ENCODE measurements around the gene FIGN. TPM values are rescaled to one million over a fixed set of nuclear protein-coding genes. Genes with fewer than 3 reads are reported as not detected.

FIGN gene
- total RNA-seq, 3 donors from 2014 or later (not counting 1 experiment from before 2014, with no cell fraction given) = not detected

- intact Hi-C loops (cut with micrococcal nuclease) = no loop called here
- no peak for TF ChIP-seq CTCF (IDR thresholded peaks at IDR 0.05)
- no peak for ATAC-seq
- no peaks in the 10 kb centered on the region for H3K4me1 ChIP-seq (ENCODE audit: control insufficient read depth, insufficient read depth, low read length)
- Mint-ChIP-seq H3K9me3 (peaks cover 5 to 10% of the 10 kb centered on the region in 2 donors), H3K4me1 (no peaks in the 10 kb centered on the region), H3K27ac (no peak overlapping the region), H3K36me3 (no peaks in the 10 kb centered on the region), H3K27me3 (ENCODE audit: low read depth in 2 of 2) (no peaks in the 10 kb centered on the region), H3K4me3 (no peak overlapping the region)
- no peak overlapping the region for H3K27ac ChIP-seq (ENCODE audit: low read length)
- no peaks in the 10 kb centered on the region for H3K9me3 ChIP-seq (ENCODE audit: control insufficient read depth, insufficient read depth, low read length)
- no peak for DNase-seq
- H3K27me3 ChIP-seq (ENCODE audit: control insufficient read depth, insufficient read depth, low read length) = no peaks in the 10 kb centered on the region
- WGBS (ENCODE audit: insufficient coverage) = 86% methylated on average over 1 of the region's 1 CpG
- no peak overlapping the region for H3K4me3 ChIP-seq (ENCODE audit: low read length)
- H3K36me3 ChIP-seq (ENCODE audit: control insufficient read depth, insufficient read depth, low read length) = no peaks in the 10 kb centered on the region
Observed at GRCh38 chr2:163649080-163649479, 86.7 kb downstream of the FIGN start.

- intact Hi-C loops (cut with micrococcal nuclease) = no loop called here
- H3K4me1 ChIP-seq (ENCODE audit: control insufficient read depth, insufficient read depth, low read length) = no peaks in the 10 kb centered on the region
- no peaks in the 10 kb centered on the region for H3K27me3 Mint-ChIP-seq (ENCODE audit: low read depth in 2 of 2)
- H3K9me3 Mint-ChIP-seq = peaks cover 5 to 10% of the 10 kb centered on the region in 2 donors
- no peak overlapping the region for H3K4me3 Mint-ChIP-seq
- DNase-seq (no peak), ATAC-seq (no peak)
- no peak overlapping the region for H3K27ac ChIP-seq (ENCODE audit: low read length)
- no peaks in the 10 kb centered on the region for H3K4me1 Mint-ChIP-seq
- no peaks in the 10 kb centered on the region for H3K9me3 ChIP-seq (ENCODE audit: control insufficient read depth, insufficient read depth, low read length)
- no peaks in the 10 kb centered on the region for H3K27me3 ChIP-seq (ENCODE audit: control insufficient read depth, insufficient read depth, low read length)
- H3K27ac Mint-ChIP-seq = no peak overlapping the region
- H3K4me3 ChIP-seq (ENCODE audit: low read length) = no peak overlapping the region
- H3K36me3 Mint-ChIP-seq = no peaks in the 10 kb centered on the region
- TF ChIP-seq CTCF (IDR thresholded peaks at IDR 0.05) = no peak
- H3K36me3 ChIP-seq (ENCODE audit: control insufficient read depth, insufficient read depth, low read length) = no peaks in the 10 kb centered on the region
Observed at GRCh38 chr2:163647300-163647699, 88.5 kb downstream of the FIGN start.

GRCh38 chr2:163646687-163647086 is 89.1 kb downstream of the FIGN start:
- ATAC-seq (no peak), DNase-seq (no peak)
- H3K9me3 ChIP-seq (ENCODE audit: control insufficient read depth, insufficient read depth, low read length) = no peaks in the 10 kb centered on the region
- H3K27ac ChIP-seq (ENCODE audit: low read length) = no peak overlapping the region
- H3K27ac Mint-ChIP-seq = no peak overlapping the region
- H3K4me3 ChIP-seq (ENCODE audit: low read length) = no peak overlapping the region
- H3K4me1 Mint-ChIP-seq = no peaks in the 10 kb centered on the region
- H3K36me3 Mint-ChIP-seq = no peaks in the 10 kb centered on the region
- intact Hi-C loops (cut with micrococcal nuclease) = no loop called here
- no peaks in the 10 kb centered on the region for H3K27me3 Mint-ChIP-seq (ENCODE audit: low read depth in 2 of 2)
- 100% methylated on average over 1 of the region's 1 CpG for WGBS (ENCODE audit: insufficient coverage)
- no peaks in the 10 kb centered on the region for H3K4me1 ChIP-seq (ENCODE audit: control insufficient read depth, insufficient read depth, low read length)
- H3K27me3 ChIP-seq (ENCODE audit: control insufficient read depth, insufficient read depth, low read length) = no peaks in the 10 kb centered on the region
- H3K4me3 Mint-ChIP-seq = no peak overlapping the region
- H3K9me3 Mint-ChIP-seq = peaks cover 5 to 10% of the 10 kb centered on the region in 2 donors
- no peaks in the 10 kb centered on the region for H3K36me3 ChIP-seq (ENCODE audit: control insufficient read depth, insufficient read depth, low read length)
- no peak for TF ChIP-seq CTCF (IDR thresholded peaks at IDR 0.05)

- intact Hi-C loops (cut with micrococcal nuclease) = no loop called here
- DNase-seq = no peak
- no peak overlapping the region for H3K4me3 Mint-ChIP-seq
- no peak for TF ChIP-seq CTCF (IDR thresholded peaks at IDR 0.05)
- H3K27me3 Mint-ChIP-seq (ENCODE audit: low read depth in 2 of 2) = no peaks in the 10 kb centered on the region
- Histone ChIP-seq H3K4me3 (ENCODE audit: low read length) (no peak overlapping the region), H3K27me3 (ENCODE audit: control insufficient read depth, insufficient read depth, low read length) (no peaks in the 10 kb centered on the region), H3K36me3 (ENCODE audit: control insufficient read depth, insufficient read depth, low read length) (no peaks in the 10 kb centered on the region), H3K4me1 (ENCODE audit: control insufficient read depth, insufficient read depth, low read length) (no peaks in the 10 kb centered on the region), H3K9me3 (ENCODE audit: control insufficient read depth, insufficient read depth, low read length) (no peaks in the 10 kb centered on the region), H3K27ac (ENCODE audit: low read length) (no peak overlapping the region)
- H3K36me3 Mint-ChIP-seq = no peaks in the 10 kb centered on the region
- 94% methylated on average over 2 of the region's 2 CpGs for WGBS (ENCODE audit: insufficient coverage)
- H3K4me1 Mint-ChIP-seq = no peaks in the 10 kb centered on the region
- no peak overlapping the region for H3K27ac Mint-ChIP-seq
- H3K9me3 Mint-ChIP-seq = peaks cover 5 to 12% of the 10 kb centered on the region in 2 donors
- ATAC-seq = no peak
Observed at GRCh38 chr2:163644238-163644637, 91.6 kb downstream of the FIGN start.

All from natural killer cell (primary cell).